ENCODE data around the gene ACSBG1.

Gene ACSBG1

DNA sequence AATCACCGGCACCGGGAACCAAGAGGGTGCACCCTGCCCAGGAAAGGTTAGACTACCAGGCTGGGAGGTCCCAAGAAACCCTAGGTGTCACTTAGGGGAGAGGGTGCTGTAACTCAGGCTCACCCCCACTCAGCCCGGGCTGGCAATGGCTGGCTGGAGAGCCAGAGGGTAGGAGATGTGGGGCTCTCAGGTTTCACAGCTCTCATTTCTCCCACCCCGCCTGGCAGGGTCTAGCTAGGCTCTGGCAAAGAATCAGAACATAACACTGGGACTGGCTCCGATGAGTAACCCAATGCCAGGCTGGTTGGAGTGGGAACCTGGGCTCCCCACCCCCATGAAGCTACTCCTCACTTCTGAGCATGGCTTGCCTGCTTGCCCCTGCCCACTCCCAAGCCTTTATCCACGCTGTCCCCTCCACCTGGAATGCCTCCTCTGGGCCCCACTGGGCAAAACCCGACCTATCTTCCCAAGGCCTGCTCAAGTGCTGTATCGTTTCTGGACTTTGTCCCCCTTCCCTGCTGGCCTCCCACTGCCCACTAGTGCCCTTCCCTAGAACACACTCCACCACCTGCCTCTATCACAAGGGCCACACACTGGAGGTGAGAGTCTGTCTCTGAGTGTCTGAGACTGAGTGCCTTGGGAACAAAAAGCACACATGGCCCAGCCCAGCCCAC is 105.2 kb downstream of the ACSBG1 start:
- peak; percentile 9 for DNase-seq

DNA sequence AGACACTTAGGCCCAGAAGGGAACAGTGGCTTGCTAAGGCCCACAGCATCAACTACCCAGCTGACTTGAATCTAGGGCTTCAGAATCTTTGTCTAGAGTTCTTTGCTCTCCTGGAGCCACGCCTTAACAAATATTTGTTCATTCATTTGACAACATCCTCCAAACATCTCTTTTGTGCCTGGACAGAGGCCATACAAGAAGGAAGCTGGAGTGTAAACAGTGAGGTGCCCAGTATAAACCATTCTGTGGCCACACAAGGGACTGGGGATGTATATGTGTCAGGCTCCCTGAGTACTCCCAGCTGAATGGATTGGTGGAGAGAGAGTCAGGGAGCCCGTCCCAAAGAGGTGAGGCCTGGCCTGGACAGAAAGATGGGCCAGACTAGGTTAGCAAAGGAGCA is 106.5 kb downstream of the ACSBG1 start:
- DNase-seq: no peak

DNA sequence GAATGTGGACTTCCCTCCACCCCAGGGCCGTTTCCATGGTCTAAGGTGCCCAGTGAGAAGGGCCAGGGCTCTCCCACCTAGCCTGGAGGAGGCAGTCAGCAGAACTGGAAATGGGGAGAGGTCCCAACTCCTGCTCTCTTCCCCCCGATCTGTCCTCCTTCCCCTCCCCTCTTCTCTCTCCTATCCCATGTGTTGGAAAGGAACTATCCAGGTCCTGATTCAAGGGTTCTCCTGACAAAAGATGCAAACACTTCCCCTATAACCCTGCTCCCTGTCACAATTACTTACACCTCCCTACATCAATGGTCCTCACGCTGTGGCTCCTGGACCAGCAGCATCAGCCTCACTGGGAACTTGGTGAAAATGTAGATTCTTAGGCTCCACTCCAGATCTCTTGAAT is 109.1 kb downstream of the ACSBG1 start:
- DNase-seq: no peak

DNA sequence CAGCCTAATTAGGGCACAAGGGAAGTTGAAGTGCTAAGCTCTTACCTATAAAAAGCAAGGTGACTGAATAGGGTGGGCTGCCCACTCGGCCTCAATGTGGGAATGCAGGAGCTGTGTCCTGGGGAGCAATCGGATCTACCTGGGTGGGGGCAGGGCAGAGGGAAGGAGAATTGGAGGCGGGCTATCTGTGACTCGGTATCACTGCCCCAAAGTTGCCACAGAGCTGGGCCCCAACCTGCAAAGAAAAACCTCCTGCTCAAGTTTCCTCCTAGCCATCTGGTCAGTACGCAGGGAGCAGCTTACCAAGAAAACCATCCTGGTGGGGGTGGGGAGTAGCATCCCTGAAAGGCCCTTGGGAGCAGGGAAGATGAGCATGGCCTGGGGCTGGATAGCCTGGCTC is 113.8 kb downstream of the ACSBG1 start:
- DNase-seq: no peak
